Measurements from ENCODE around the gene WDR43.

WDR43 gene

GRCh38 chr2:28993206-28993960, 98.9 kb downstream of the WDR43 start:
- TF ChIP-seq, protein P1, sequence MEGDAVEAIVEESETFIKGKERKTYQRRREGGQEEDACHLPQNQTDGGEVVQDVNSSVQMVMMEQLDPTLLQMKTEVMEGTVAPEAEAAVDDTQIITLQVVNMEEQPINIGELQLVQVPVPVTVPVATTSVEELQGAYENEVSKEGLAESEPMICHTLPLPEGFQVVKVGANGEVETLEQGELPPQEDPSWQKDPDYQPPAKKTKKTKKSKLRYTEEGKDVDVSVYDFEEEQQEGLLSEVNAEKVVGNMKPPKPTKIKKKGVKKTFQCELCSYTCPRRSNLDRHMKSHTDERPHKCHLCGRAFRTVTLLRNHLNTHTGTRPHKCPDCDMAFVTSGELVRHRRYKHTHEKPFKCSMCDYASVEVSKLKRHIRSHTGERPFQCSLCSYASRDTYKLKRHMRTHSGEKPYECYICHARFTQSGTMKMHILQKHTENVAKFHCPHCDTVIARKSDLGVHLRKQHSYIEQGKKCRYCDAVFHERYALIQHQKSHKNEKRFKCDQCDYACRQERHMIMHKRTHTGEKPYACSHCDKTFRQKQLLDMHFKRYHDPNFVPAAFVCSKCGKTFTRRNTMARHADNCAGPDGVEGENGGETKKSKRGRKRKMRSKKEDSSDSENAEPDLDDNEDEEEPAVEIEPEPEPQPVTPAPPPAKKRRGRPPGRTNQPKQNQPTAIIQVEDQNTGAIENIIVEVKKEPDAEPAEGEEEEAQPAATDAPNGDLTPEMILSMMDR (IDR thresholded peaks at IDR 0.05; ENCODE audit: extremely low read depth, missing control alignments), result no peak
- no peak for DNase-seq (ENCODE audit: low spot score)

GRCh38 chr2:28994074-28994473, 99.6 kb downstream of the WDR43 start:
- TF ChIP-seq, protein P1 (IDR thresholded peaks at IDR 0.05; ENCODE audit: extremely low read depth, missing control alignments), result no peak
- no peak for DNase-seq (ENCODE audit: low spot score)

GRCh38 chr2:28994679-28995078, 100.2 kb downstream of the WDR43 start:
- TF ChIP-seq, protein P1 (IDR thresholded peaks at IDR 0.05; ENCODE audit: extremely low read depth, missing control alignments), result no peak

DNA sequence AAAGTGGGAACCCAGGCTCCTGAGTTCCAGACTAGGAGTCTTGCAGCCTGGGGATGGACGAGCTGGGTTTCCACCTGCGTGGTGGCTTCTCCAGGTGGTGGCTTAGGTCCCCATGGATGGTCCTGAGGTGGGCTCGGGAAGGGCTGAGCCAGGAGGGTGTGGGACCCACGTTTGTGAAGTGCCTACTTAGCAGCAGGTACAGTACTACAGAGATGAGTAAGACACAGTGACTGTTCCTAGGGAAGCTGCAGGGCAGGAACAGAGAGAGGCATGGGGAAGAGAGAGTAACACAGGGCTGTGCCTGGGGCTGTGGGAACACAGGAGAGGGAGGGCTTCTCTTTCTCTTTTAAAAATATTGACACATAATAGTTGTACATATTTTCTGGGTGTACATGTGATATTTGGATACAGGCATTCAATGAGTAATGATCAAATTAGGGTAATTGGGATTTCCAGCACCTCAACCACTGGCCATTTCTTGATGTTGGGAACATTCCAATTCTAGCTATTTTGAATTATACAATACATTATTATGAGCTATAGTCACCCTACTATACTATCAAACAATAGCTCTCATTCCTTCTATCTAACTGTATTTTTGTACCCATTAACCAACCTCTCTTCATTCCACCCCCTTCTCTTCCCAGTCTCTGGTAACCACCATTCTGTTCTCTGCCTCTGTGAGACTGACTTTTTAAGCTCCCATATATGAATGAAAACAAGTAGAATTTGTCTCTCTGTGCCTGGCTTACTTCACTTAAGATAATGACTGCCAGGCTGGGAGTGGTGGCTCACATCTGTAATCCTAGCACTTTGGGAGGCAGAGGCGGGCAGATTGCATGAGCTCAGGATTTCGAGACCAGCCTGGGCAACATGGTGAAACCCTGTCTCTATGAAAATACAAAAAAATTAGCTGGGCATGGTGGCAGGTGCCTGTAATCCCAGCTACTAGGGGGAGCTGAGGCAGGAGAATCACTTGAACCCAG, 101.6 kb downstream of the WDR43 start:
- DNase-seq (ENCODE audit: low spot score), result no peak
- TF ChIP-seq, protein P1 (IDR thresholded peaks at IDR 0.05; ENCODE audit: extremely low read depth, missing control alignments), result no peak

More at GRCh38 chr2:28994679-28995078, 100.2 kb downstream of the WDR43 start:
- no peak for DNase-seq (ENCODE audit: low spot score)

GRCh38 chr2:28997237-28997846, 102.9 kb downstream of the WDR43 start:
- TF ChIP-seq, protein P1 (IDR thresholded peaks at IDR 0.05; ENCODE audit: extremely low read depth, missing control alignments), result no peak
- no peak for DNase-seq (ENCODE audit: low spot score)
